PFSK-1 (cell line): ENCODE measurements around the gene TPSD1.

Experiments
- POLR2AphosphoS5 ChIP-seq: IDR thresholded peaks from 2 replicates; pipeline ENCODE4 v1.6.1; 2012; ENCODE audit warnings: low read depth, mild to moderate bottlenecking, control low read depth, low read length, moderate library complexity
- TF ChIP-seq, protein P1 (sequence below), 2 experiments: IDR thresholded peaks; 2 replicates each; pipeline versions ENCODE4 v1.6.1 to v1.8.0; 2011 to 2012; ENCODE audit warnings: low read depth in 2 of 2, low read length in 2 of 2, control low read depth in 1 of 2, inconsistent platforms in 1 of 2, mild to moderate bottlenecking in 1 of 2, moderate library complexity in 1 of 2; ENCODE audit not compliant: insufficient read depth in 1 of 2

DNA sequence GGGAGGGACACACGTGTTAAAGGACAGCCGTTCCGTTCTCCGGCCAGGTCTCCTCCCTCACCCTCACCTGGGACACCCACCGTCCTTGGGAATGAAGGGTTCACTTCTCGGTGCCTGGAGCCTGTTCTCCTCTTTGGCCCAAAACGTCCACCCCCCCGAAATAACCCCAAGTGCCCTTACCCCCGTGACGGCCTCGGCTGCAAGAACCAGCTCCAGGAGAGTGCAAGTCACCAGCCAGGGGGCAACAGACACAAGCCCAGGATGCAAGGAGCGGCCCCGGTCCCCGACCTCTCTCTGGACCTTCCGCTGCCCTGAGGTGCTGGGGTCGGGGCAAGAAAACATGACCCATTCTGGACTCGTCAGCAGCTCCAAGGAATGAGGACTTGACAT lies 33.6 kb downstream of the TPSD1 start:
- TF ChIP-seq POLR2AphosphoS5: no peak
- TF ChIP-seq, protein P1, sequence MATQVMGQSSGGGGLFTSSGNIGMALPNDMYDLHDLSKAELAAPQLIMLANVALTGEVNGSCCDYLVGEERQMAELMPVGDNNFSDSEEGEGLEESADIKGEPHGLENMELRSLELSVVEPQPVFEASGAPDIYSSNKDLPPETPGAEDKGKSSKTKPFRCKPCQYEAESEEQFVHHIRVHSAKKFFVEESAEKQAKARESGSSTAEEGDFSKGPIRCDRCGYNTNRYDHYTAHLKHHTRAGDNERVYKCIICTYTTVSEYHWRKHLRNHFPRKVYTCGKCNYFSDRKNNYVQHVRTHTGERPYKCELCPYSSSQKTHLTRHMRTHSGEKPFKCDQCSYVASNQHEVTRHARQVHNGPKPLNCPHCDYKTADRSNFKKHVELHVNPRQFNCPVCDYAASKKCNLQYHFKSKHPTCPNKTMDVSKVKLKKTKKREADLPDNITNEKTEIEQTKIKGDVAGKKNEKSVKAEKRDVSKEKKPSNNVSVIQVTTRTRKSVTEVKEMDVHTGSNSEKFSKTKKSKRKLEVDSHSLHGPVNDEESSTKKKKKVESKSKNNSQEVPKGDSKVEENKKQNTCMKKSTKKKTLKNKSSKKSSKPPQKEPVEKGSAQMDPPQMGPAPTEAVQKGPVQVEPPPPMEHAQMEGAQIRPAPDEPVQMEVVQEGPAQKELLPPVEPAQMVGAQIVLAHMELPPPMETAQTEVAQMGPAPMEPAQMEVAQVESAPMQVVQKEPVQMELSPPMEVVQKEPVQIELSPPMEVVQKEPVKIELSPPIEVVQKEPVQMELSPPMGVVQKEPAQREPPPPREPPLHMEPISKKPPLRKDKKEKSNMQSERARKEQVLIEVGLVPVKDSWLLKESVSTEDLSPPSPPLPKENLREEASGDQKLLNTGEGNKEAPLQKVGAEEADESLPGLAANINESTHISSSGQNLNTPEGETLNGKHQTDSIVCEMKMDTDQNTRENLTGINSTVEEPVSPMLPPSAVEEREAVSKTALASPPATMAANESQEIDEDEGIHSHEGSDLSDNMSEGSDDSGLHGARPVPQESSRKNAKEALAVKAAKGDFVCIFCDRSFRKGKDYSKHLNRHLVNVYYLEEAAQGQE (IDR thresholded peaks at IDR 0.05; ENCODE audit: insufficient read depth in 1 of 2, low read depth in 2 of 2, low read length in 2 of 2): no peak
